ENCODE measurements around the gene DARS1. TPM values are rescaled to one million over a fixed set of nuclear protein-coding genes. Genes with fewer than 3 reads are reported as not detected.

Gene DARS1
- 10 to 100 TPM; 58.9 to 79.5 (median 69.7) TPM for total RNA-seq
- polyA plus RNA-seq = 10 to 100 TPM; 55.2 to 70.7 TPM
- long read RNA-seq, donor 1, transcript DARS-201 (16 exons, 2,361 nt) = major isoform, 1,196 of 1,288 reads
- long read RNA-seq, donor 1, partial matches to known transcripts = 38 of 1,288 reads
- long read RNA-seq, donor 1, other reads (novel, unspliced or antisense) = 54 of 1,288 reads
- long read RNA-seq, donor 2, transcript DARS-201 (16 exons, 2,361 nt) = major isoform, 47 of 61 reads
- long read RNA-seq, donor 2, partial matches to known transcripts = 9 of 61 reads
- long read RNA-seq, donor 2, other reads (novel, unspliced or antisense) = 0 of 61 reads
- long read RNA-seq, donor 3, transcript DARS-201 (16 exons, 2,361 nt) = major isoform, 152 of 162 reads
- long read RNA-seq, donor 3, partial matches to known transcripts = 5 of 162 reads
- long read RNA-seq, donor 3, other reads (novel, unspliced or antisense) = 5 of 162 reads

GRCh38 chr2:135985018-135985825 lies at the start of gene DARS1:
Gene DARS1, minus strand, starts transcription at chr2:135985626. Its CDS starts 158 bp downstream, at chr2:135985468.
- H3K4me3 ChIP-seq = peak within 1 kb of the TSS; percentile 98
- H3K9me3 ChIP-seq = no peaks in the 10 kb centered on the region
- DNase-seq = peak; percentile 94 to 97 (median 97)
- intact Hi-C loops (cut with DNase I) = loop anchor here in 2 of 4 donors (5.0 to 10.0 kb wide), 2 partner anchors 110 to 243 kb away; partner anchors contain the start of genes MCM6 (in 1 of the 2) and UBXN4 (in 1 of the 2)
- H3K27ac ChIP-seq = peak within 1 kb of the TSS; percentile 59 to 88
- WGBS, 3 donors = 0% methylated on average over 54 to 64 of the region's 64 CpGs
- H3K27me3 ChIP-seq = no peaks in the 10 kb centered on the region
- TF ChIP-seq CTCF (IDR thresholded peaks at IDR 0.05) = no peak
- TF ChIP-seq EP300 (IDR thresholded peaks at IDR 0.05) = no peak
- peak; percentile 58 for TF ChIP-seq POLR2A (IDR thresholded peaks at IDR 0.05)
- no peaks in the 10 kb centered on the region for H3K36me3 ChIP-seq
- H3K4me1 ChIP-seq (ENCODE audit: insufficient read depth) = no peaks in the 10 kb centered on the region

GRCh38 chr2:136034629-136035028 lies 49.2 kb upstream of the DARS1 start:
- H3K27ac ChIP-seq = no peak overlapping the region
- WGBS, 3 donors = 90 to 91% (median 91%) methylated on average over 3 of the region's 3 CpGs
- H3K4me3 ChIP-seq = no peak overlapping the region
- no peaks in the 10 kb centered on the region for H3K36me3 ChIP-seq
- H3K9me3 ChIP-seq = no peaks in the 10 kb centered on the region
- DNase-seq = no peak
- intact Hi-C loops (cut with DNase I) = no loop called here
- peaks cover 2% of the 10 kb centered on the region for H3K4me1 ChIP-seq (ENCODE audit: insufficient read depth)
- no peaks in the 10 kb centered on the region for H3K27me3 ChIP-seq
- TF ChIP-seq EP300 (IDR thresholded peaks at IDR 0.05) = no peak
- no peak for TF ChIP-seq CTCF (IDR thresholded peaks at IDR 0.05)
- no peak for TF ChIP-seq POLR2A (IDR thresholded peaks at IDR 0.05)

GRCh38 chr2:136032817-136033535 lies 47.5 kb upstream of the DARS1 start:
- H3K36me3 ChIP-seq = no peaks in the 10 kb centered on the region
- no peaks in the 10 kb centered on the region for H3K9me3 ChIP-seq
- no peak for DNase-seq
- H3K4me1 ChIP-seq (ENCODE audit: insufficient read depth) = peaks cover 2% of the 10 kb centered on the region
- intact Hi-C loops (cut with DNase I) = no loop called here
- no peak for TF ChIP-seq CTCF (IDR thresholded peaks at IDR 0.05)
- no peak for TF ChIP-seq POLR2A (IDR thresholded peaks at IDR 0.05)
- no peak for TF ChIP-seq EP300 (IDR thresholded peaks at IDR 0.05)
- no peak overlapping the region for H3K4me3 ChIP-seq
- H3K27me3 ChIP-seq = no peaks in the 10 kb centered on the region
- H3K27ac ChIP-seq = no peak overlapping the region
- 95 to 97% (median 95%) methylated on average over 3 of the region's 3 CpGs for WGBS, 3 donors

GRCh38 chr2:136032192-136032591 lies 46.8 kb upstream of the DARS1 start:
- 73 to 79% (median 77%) methylated on average over 3 of the region's 3 CpGs for WGBS, 3 donors
- no peaks in the 10 kb centered on the region for H3K27me3 ChIP-seq
- H3K36me3 ChIP-seq = no peaks in the 10 kb centered on the region
- DNase-seq = no peak
- intact Hi-C loops (cut with DNase I) = no loop called here
- H3K27ac ChIP-seq = no peak overlapping the region
- no peak for TF ChIP-seq CTCF (IDR thresholded peaks at IDR 0.05)
- no peaks in the 10 kb centered on the region for H3K9me3 ChIP-seq
- H3K4me3 ChIP-seq = no peak overlapping the region
- H3K4me1 ChIP-seq (ENCODE audit: insufficient read depth) = peaks cover 2% of the 10 kb centered on the region
